IPS-15b (cell line): ENCODE measurements around the gene INTS4.
"Not testable (repeated sequence)": the region's sequence is repeated elsewhere in the genome, so short reads cannot be mapped to it uniquely, and the experiment has no call there.

Experiments used
- H3K27me3 ChIP-seq: one replicate; pipeline ENCODE4 v1.6.1; 2013; ENCODE audit warnings: low read length; ENCODE audit not compliant: control insufficient read depth, insufficient read depth
- H3K36me3 ChIP-seq: one replicate; pipeline ENCODE4 v1.6.1; 2013; ENCODE audit warnings: low read length; ENCODE audit not compliant: control insufficient read depth, insufficient read depth
- H3K4me1 ChIP-seq: one replicate; pipeline ENCODE4 v1.6.1; 2013; ENCODE audit warnings: mild to moderate bottlenecking, low read length; ENCODE audit not compliant: control insufficient read depth, insufficient read depth
- H3K4me3 ChIP-seq: one replicate; pipeline ENCODE4 v1.5.1; 2013; ENCODE audit warnings: low read depth, low read length
- H3K9ac ChIP-seq: one replicate; pipeline ENCODE4 v1.6.1; 2013; ENCODE audit warnings: low read depth, mild to moderate bottlenecking, low read length
- H3K9me3 ChIP-seq: one replicate; pipeline ENCODE4 v1.6.1; 2013; ENCODE audit warnings: mild to moderate bottlenecking, low read length; ENCODE audit not compliant: control insufficient read depth, insufficient read depth

Gene INTS4

GRCh38 chr11:78021611-78022010 is 27.1 kb upstream of the INTS4 start:
- H3K36me3 ChIP-seq: peaks cover 4% of the 10 kb centered on the region
- peaks cover 6% of the 10 kb centered on the region for H3K4me1 ChIP-seq
- no peak overlapping the region for H3K4me3 ChIP-seq
- H3K9ac ChIP-seq: no peak overlapping the region
- H3K27me3 ChIP-seq: no peaks in the 10 kb centered on the region
- no peaks in the 10 kb centered on the region for H3K9me3 ChIP-seq

DNA sequence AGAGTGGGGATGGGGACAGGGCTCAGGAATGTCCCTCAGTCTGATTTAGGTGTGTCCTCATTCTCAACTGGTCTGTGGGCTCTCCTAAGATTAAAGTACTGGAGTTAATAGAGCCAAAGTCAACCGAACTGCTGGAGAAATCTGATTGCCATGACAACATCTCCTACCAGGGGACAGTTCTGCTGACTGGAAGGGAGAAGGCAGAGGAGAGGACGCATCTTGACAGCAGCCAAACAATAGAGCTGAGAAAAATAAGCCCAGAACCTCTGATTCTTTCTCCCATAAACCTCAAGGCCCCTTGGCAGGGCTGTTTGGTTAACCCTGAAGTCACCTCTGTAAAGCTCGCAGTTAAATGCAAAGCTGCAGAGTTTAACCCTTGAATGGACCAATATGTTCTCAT is 25.8 kb upstream of the INTS4 start:
- peaks cover 10% of the 10 kb centered on the region for H3K36me3 ChIP-seq
- no peaks in the 10 kb centered on the region for H3K27me3 ChIP-seq
- H3K9ac ChIP-seq: no peak overlapping the region
- peaks cover 6% of the 10 kb centered on the region for H3K4me1 ChIP-seq
- H3K9me3 ChIP-seq: no peaks in the 10 kb centered on the region
- no peak overlapping the region for H3K4me3 ChIP-seq

GRCh38 chr11:78019808-78020207 is 25.3 kb upstream of the INTS4 start:
- Histone ChIP-seq H3K36me3 (peaks cover 10% of the 10 kb centered on the region), H3K4me1 (peaks cover 6% of the 10 kb centered on the region), H3K9ac (no peak overlapping the region), H3K4me3 (no peak overlapping the region), H3K9me3 (no peaks in the 10 kb centered on the region), H3K27me3 (no peaks in the 10 kb centered on the region)

GRCh38 chr11:78015878-78016277 is 21.4 kb upstream of the INTS4 start:
- no peak overlapping the region for H3K4me3 ChIP-seq
- peaks cover 3% of the 10 kb centered on the region for H3K4me1 ChIP-seq
- no peaks in the 10 kb centered on the region for H3K9me3 ChIP-seq
- no peaks in the 10 kb centered on the region for H3K27me3 ChIP-seq
- peaks cover 10% of the 10 kb centered on the region for H3K36me3 ChIP-seq
- no peak overlapping the region for H3K9ac ChIP-seq

GRCh38 chr11:78014937-78015520 is 20.6 kb upstream of the INTS4 start:
- not testable (repeated sequence) for H3K9me3 ChIP-seq, H3K4me1 ChIP-seq, H3K9ac ChIP-seq, H3K4me3 ChIP-seq, H3K36me3 ChIP-seq, H3K27me3 ChIP-seq

DNA sequence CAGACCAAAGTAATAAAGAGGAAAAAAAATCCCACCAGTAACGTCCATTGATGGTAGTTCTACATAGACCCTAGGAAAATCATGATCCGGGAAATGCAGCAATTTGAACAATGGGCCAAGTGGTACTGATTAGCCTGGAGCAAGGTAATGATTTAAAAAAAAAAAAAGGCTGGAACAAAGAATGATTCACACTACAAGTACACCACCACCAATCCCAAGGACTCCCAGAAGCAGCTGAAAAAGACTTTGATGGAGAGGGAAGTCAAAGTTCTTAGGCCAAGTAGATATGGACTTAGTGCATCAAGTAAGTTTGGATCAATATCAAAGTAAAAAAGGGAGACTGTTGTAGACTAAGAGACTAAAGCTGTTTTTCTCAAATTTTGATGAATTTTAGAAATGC is 16.8 kb upstream of the INTS4 start:
- H3K9ac ChIP-seq: no peak overlapping the region
- H3K9me3 ChIP-seq: no peaks in the 10 kb centered on the region
- no peak overlapping the region for H3K4me3 ChIP-seq
- no peaks in the 10 kb centered on the region for H3K27me3 ChIP-seq
- peaks cover 6% of the 10 kb centered on the region for H3K36me3 ChIP-seq
- H3K4me1 ChIP-seq: no peaks in the 10 kb centered on the region

- no peak overlapping the region for H3K9ac ChIP-seq
- H3K36me3 ChIP-seq: peaks cover 2% of the 10 kb centered on the region
- no peaks in the 10 kb centered on the region for H3K9me3 ChIP-seq
- H3K4me3 ChIP-seq: no peak overlapping the region
- H3K4me1 ChIP-seq: no peaks in the 10 kb centered on the region
- H3K27me3 ChIP-seq: no peaks in the 10 kb centered on the region
Measured at GRCh38 chr11:78010755-78011154, 16.3 kb upstream of the INTS4 start.

- Histone ChIP-seq H3K4me1 (no peaks in the 10 kb centered on the region), H3K36me3 (no peaks in the 10 kb centered on the region), H3K9ac (no peak overlapping the region), H3K9me3 (no peaks in the 10 kb centered on the region), H3K4me3 (no peak overlapping the region), H3K27me3 (no peaks in the 10 kb centered on the region)
Measured at GRCh38 chr11:78010304-78010703, 15.8 kb upstream of the INTS4 start.

GRCh38 chr11:78009062-78009461 is 14.6 kb upstream of the INTS4 start:
- H3K9ac ChIP-seq: no peak overlapping the region
- H3K4me1 ChIP-seq: no peaks in the 10 kb centered on the region
- H3K9me3 ChIP-seq: no peaks in the 10 kb centered on the region
- no peak overlapping the region for H3K4me3 ChIP-seq
- no peaks in the 10 kb centered on the region for H3K36me3 ChIP-seq
- no peaks in the 10 kb centered on the region for H3K27me3 ChIP-seq

- peaks cover 1% of the 10 kb centered on the region for H3K4me1 ChIP-seq
- H3K9ac ChIP-seq: no peak overlapping the region
- H3K9me3 ChIP-seq: no peaks in the 10 kb centered on the region
- no peak overlapping the region for H3K4me3 ChIP-seq
- no peaks in the 10 kb centered on the region for H3K36me3 ChIP-seq
- H3K27me3 ChIP-seq: no peaks in the 10 kb centered on the region
Measured at GRCh38 chr11:78000193-78000592, 5.7 kb upstream of the INTS4 start.

GRCh38 chr11:77999446-78000030 is 5.1 kb upstream of the INTS4 start:
- H3K36me3 ChIP-seq: no peaks in the 10 kb centered on the region
- H3K4me1 ChIP-seq: peaks cover 3% of the 10 kb centered on the region
- no peak overlapping the region for H3K4me3 ChIP-seq

DNA sequence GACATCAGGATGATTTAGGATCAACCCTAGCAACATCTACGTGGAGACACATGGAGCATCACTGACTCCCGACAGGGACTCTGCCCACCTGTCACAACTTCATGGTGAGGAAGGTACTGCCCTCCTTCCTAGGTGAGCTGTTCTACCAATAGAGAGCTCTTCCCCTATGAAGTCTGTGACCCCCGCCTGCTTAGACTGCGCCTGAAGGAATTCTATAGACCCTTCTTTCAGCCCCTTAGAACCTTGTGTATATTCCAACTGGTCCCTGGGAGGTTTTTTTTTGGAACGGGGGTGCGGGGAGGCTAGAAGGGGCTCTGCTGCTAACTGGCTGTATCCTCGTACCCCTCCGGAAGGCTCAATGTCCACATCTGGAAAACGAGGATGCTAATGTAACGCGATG is 566 bp downstream of the INTS4 start:
- Histone ChIP-seq H3K36me3 (no peaks in the 10 kb centered on the region), H3K4me1 (peaks cover 3% of the 10 kb centered on the region), H3K9me3 (no peaks in the 10 kb centered on the region), H3K27me3 (no peaks in the 10 kb centered on the region), H3K9ac (peak overlapping the region; percentile 42), H3K4me3 (peak overlapping the region; percentile 72)

More at GRCh38 chr11:77999446-78000030, 5.1 kb upstream of the INTS4 start:
- Histone ChIP-seq H3K9ac (no peak overlapping the region), H3K27me3 (no peaks in the 10 kb centered on the region), H3K9me3 (no peaks in the 10 kb centered on the region)
